HEK293 (cell line): ENCODE measurements around the gene ERRFI1.
A peak's percentile ranks its signal among the peaks of the same experiment; 100 is the strongest.

Source experiments
- CTCF ChIA-PET: fragments of 350-600 bp; formaldehyde crosslinking; extraction: SDS; loops from one replicate; lab custom pipeline; 2021; ENCODE audit warnings: antibody characterized with exemption; lab: Yijun Ruan, JAX
- POLR2A ChIA-PET: fragments of 300-600 bp; formaldehyde crosslinking; extraction: SDS; loops from one replicate; lab custom pipeline; 2020; ENCODE audit warnings: antibody characterized with exemption, inconsistent platforms; lab: Yijun Ruan, JAX
- H3K27ac ChIP-seq: fragments of 200-500 bp; sonication (Bioruptor generic); 2 replicates; pipeline ENCODE4 v1.5.1; 2014; ENCODE audit warnings: low read depth, low read length, control low read depth, inconsistent platforms; ENCODE audit errors: extremely low read depth
- H3K36me3 ChIP-seq, 2 experiments: fragments of 200-500 bp in 1 of 2; sonication (Bioruptor generic) in 1 of 2; 1 replicate in 1 of 2; 2 replicates in 1 of 2; pipeline ENCODE4 v1.5.1; 2014 to 2017; ENCODE audit warnings: inconsistent platforms in 2 of 2, low read length in 2 of 2; ENCODE audit not compliant: control insufficient read depth in 2 of 2, insufficient read depth in 1 of 2
- H3K4me1 ChIP-seq: fragments of 200-500 bp; sonication (Bioruptor generic); 2 replicates; pipeline ENCODE4 v1.5.1; 2014; ENCODE audit warnings: mild to moderate bottlenecking, low read length, inconsistent platforms; ENCODE audit not compliant: control insufficient read depth, insufficient read depth
- H3K4me3 ChIP-seq: 2 replicates; pipeline ENCODE4 v1.5.1; 2011; ENCODE audit warnings: low read depth, mild to moderate bottlenecking, control low read depth, low read length, moderate library complexity
- H3K9me3 ChIP-seq: fragments of 200-500 bp; sonication (Bioruptor generic); 2 replicates; pipeline ENCODE4 v1.5.1; 2014; ENCODE audit warnings: low read depth, low read length, inconsistent platforms; ENCODE audit not compliant: control insufficient read depth, insufficient read depth
- ATF2 ChIP-seq: fragments of 450-650 bp; formaldehyde crosslinking; IDR thresholded peaks from 2 replicates; pipeline ENCODE4 v1.5.1; 2016; ENCODE audit warnings: missing biosample characterization, missing genetic modification characterization, low read depth
- ELK4 ChIP-seq: IDR thresholded peaks from 2 replicates; pipeline ENCODE4 v1.6.1; 2011; ENCODE audit warnings: mild to moderate bottlenecking, low read depth, low read length, borderline replicate concordance
- FEZF1 ChIP-seq: fragments of 450-650 bp; formaldehyde crosslinking; IDR thresholded peaks from 2 replicates; pipeline ENCODE4 v1.5.1; 2016; ENCODE audit warnings: missing biosample characterization, missing genetic modification characterization
- KLF10 ChIP-seq: fragments of 450-650 bp; IDR thresholded peaks from 2 replicates; pipeline ENCODE4 v1.5.1; 2018; ENCODE audit warnings: missing biosample characterization, mild to moderate bottlenecking, missing genetic modification characterization
- KLF7 ChIP-seq: fragments of 450-650 bp; formaldehyde crosslinking; IDR thresholded peaks from 2 replicates; pipeline ENCODE4 v1.5.1; 2016; ENCODE audit warnings: missing biosample characterization, missing genetic modification characterization, borderline replicate concordance
- MZF1 ChIP-seq: fragments of 450-650 bp; formaldehyde crosslinking; IDR thresholded peaks from 2 replicates; pipeline ENCODE4 v1.5.1; 2017; ENCODE audit warnings: missing biosample characterization, missing genetic modification characterization, borderline replicate concordance
- TCF7L2 ChIP-seq: IDR thresholded peaks from 2 replicates; pipeline ENCODE4 v1.6.1; 2011; ENCODE audit warnings: low read depth, mild to moderate bottlenecking, inconsistent platforms, low read length, moderate library complexity, borderline replicate concordance
- ZBTB44 ChIP-seq: fragments of 450-650 bp; IDR thresholded peaks from 2 replicates; pipeline ENCODE4 v1.5.1; 2018; ENCODE audit warnings: missing biosample characterization, mild to moderate bottlenecking, missing genetic modification characterization
- ZBTB8A ChIP-seq: fragments of 450-650 bp; formaldehyde crosslinking; IDR thresholded peaks from 2 replicates; pipeline ENCODE4 v1.5.1; 2016; ENCODE audit warnings: missing biosample characterization, missing genetic modification characterization
- ZEB2 ChIP-seq: fragments of 450-650 bp; formaldehyde crosslinking; IDR thresholded peaks from 2 replicates; pipeline ENCODE4 v1.5.1; 2016; ENCODE audit warnings: missing biosample characterization, missing genetic modification characterization
- ZIC2 ChIP-seq: fragments of 450-650 bp; formaldehyde crosslinking; IDR thresholded peaks from 2 replicates; pipeline ENCODE4 v1.5.1; 2016; ENCODE audit warnings: missing biosample characterization, missing genetic modification characterization
- ZNF138 ChIP-seq: fragments of 450-650 bp; formaldehyde crosslinking; IDR thresholded peaks from 2 replicates; pipeline ENCODE4 v1.5.1; 2016; ENCODE audit warnings: missing biosample characterization, missing genetic modification characterization, borderline replicate concordance
- ZNF18 ChIP-seq: fragments of 450-650 bp; formaldehyde crosslinking; IDR thresholded peaks from 2 replicates; pipeline ENCODE4 v1.5.1; 2016; ENCODE audit warnings: missing biosample characterization, missing genetic modification characterization
- ZNF2 ChIP-seq: fragments of 450-650 bp; formaldehyde crosslinking; IDR thresholded peaks from 2 replicates; pipeline ENCODE4 v1.5.1; 2016; ENCODE audit warnings: missing biosample characterization, missing genetic modification characterization
- ZNF366 ChIP-seq: fragments of 450-650 bp; formaldehyde crosslinking; conservative IDR thresholded peaks from 2 replicates; pipeline ENCODE4 v1.5.1; 2016; ENCODE audit warnings: missing biosample characterization, missing genetic modification characterization
- ZNF394 ChIP-seq: fragments of 450-650 bp; formaldehyde crosslinking; IDR thresholded peaks from 2 replicates; pipeline ENCODE4 v1.5.1; 2016; ENCODE audit warnings: missing biosample characterization, missing genetic modification characterization, mild to moderate bottlenecking, moderate library complexity, borderline replicate concordance
- ZNF518A ChIP-seq: fragments of 450-650 bp; formaldehyde crosslinking; conservative IDR thresholded peaks from 2 replicates; pipeline ENCODE4 v1.5.1; 2016; ENCODE audit warnings: low read depth, missing biosample characterization, missing genetic modification characterization
- ZNF629 ChIP-seq: fragments of 450-650 bp; formaldehyde crosslinking; IDR thresholded peaks from 2 replicates; pipeline ENCODE4 v1.5.1; 2017; ENCODE audit warnings: missing biosample characterization, missing genetic modification characterization
- ZNF660 ChIP-seq: fragments of 450-650 bp; IDR thresholded peaks from 2 replicates; pipeline ENCODE4 v1.5.1; 2018; ENCODE audit warnings: missing biosample characterization, mild to moderate bottlenecking, missing genetic modification characterization
- ZSCAN16 ChIP-seq: fragments of 450-650 bp; formaldehyde crosslinking; IDR thresholded peaks from 2 replicates; pipeline ENCODE4 v1.5.1; 2016; ENCODE audit warnings: missing biosample characterization, missing genetic modification characterization
- ZXDB ChIP-seq: fragments of 450-650 bp; formaldehyde crosslinking; IDR thresholded peaks from 2 replicates; pipeline ENCODE4 v1.5.1; 2016; ENCODE audit warnings: missing biosample characterization, missing genetic modification characterization
- TF ChIP-seq, protein P1 (sequence below): fragments of 450-650 bp; formaldehyde crosslinking; IDR thresholded peaks from 2 replicates; pipeline ENCODE4 v1.5.1; 2017; ENCODE audit warnings: missing biosample characterization, missing genetic modification characterization

The ERRFI1 gene

GRCh38 chr1:8004803-8005573, 21.1 kb downstream of the ERRFI1 start:
- Histone ChIP-seq H3K4me3 (no peak overlapping the region), H3K9me3 (no peaks in the 10 kb centered on the region), H3K4me1 (peaks cover 10% of the 10 kb centered on the region), H3K36me3 (peaks cover 0 to 9% of the 10 kb centered on the region in 2 experiments; a peak in 1 of 3 replicates), H3K27ac (peak overlapping the region; percentile 40)
- CTCF ChIA-PET: interaction anchor here (0.6 to 2.2 kb wide), 8 partner anchors 10 to 306 kb away, joined by 3 to 9 read pairs (median 4); no protein-coding TSS in a partner anchor
- POLR2A ChIA-PET: interaction anchor here (0.6 to 1.2 kb wide), 2 partner anchors 30 to 44 kb away, joined by 3 read pairs; partner anchors contain the start of gene PARK7
- TF ChIP-seq ELK4 (no peak), ZBTB44 (tag by site-specific recombination) (peak; percentile 50; the same call in 1 of the 2 replicates), ZNF138 (tag by site-specific recombination) (no peak), ZNF394 (tag by site-specific recombination) (peak; percentile 65; the same call in 1 of the 2 replicates), TCF7L2 (no peak), KLF10 (peak; percentile 52), KLF7 (no peak), ZSCAN16 (tag by site-specific recombination) (peak; percentile 21; the same call in 1 of the 2 replicates), ZNF366 (tag by site-specific recombination) (peak; percentile 76), MZF1 (tag by site-specific recombination) (no peak), ZNF660 (tag by site-specific recombination) (peak; percentile 83), ZIC2 (tag by site-specific recombination) (peak; percentile 90), ZNF18 (peak; percentile 79), ZNF629 (tag by site-specific recombination) (peak; percentile 67), ZNF518A (tag by site-specific recombination) (peak; percentile 29; the same call in 1 of the 2 replicates), ZBTB8A (peak; percentile 75), ZNF2 (tag by site-specific recombination) (peak; percentile 39; the same call in 1 of the 2 replicates), ZXDB (peak; percentile 50; the same call in 1 of the 2 replicates), ATF2 (tag by site-specific recombination) (0 out of 2 replicates have a peak, but pooled peaks have one; percentile 4), ZEB2 (tag by site-specific recombination) (peak; percentile 56), FEZF1 (tag by site-specific recombination) (0 out of 2 replicates have a peak, but pooled peaks have one; percentile 26)
- TF ChIP-seq, protein P1, sequence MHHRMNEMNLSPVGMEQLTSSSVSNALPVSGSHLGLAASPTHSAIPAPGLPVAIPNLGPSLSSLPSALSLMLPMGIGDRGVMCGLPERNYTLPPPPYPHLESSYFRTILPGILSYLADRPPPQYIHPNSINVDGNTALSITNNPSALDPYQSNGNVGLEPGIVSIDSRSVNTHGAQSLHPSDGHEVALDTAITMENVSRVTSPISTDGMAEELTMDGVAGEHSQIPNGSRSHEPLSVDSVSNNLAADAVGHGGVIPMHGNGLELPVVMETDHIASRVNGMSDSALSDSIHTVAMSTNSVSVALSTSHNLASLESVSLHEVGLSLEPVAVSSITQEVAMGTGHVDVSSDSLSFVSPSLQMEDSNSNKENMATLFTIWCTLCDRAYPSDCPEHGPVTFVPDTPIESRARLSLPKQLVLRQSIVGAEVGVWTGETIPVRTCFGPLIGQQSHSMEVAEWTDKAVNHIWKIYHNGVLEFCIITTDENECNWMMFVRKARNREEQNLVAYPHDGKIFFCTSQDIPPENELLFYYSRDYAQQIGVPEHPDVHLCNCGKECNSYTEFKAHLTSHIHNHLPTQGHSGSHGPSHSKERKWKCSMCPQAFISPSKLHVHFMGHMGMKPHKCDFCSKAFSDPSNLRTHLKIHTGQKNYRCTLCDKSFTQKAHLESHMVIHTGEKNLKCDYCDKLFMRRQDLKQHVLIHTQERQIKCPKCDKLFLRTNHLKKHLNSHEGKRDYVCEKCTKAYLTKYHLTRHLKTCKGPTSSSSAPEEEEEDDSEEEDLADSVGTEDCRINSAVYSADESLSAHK (tag by site-specific recombination): 0 out of 2 replicates have a peak, but pooled peaks have one; percentile 22
